Liver (tissue), 3 donors: ENCODE measurements around the gene RTN4RL1.

Experiments
- GABPA ChIP-seq, 2 donors: IDR thresholded peaks in 1 of 2; conservative IDR thresholded peaks in 1 of 2; 2 replicates each; pipeline ENCODE4 v1.6.1; 2016; ENCODE audit warnings: antibody characterized with exemption in 2 of 2, mild to moderate bottlenecking in 1 of 2, moderate library complexity in 1 of 2
- JUND ChIP-seq, 2 donors: IDR thresholded peaks; 2 replicates each; pipeline ENCODE4 v1.6.1; 2016; ENCODE audit warnings: antibody characterized with exemption in 2 of 2
- RAD21 ChIP-seq, 2 donors: IDR thresholded peaks; 2 replicates each; pipeline ENCODE4 v1.6.1; 2016; ENCODE audit warnings: antibody characterized with exemption in 2 of 2, mild to moderate bottlenecking in 2 of 2
- RXRA ChIP-seq, 2 donors: IDR thresholded peaks; 2 replicates each; pipeline ENCODE4 v1.6.1; 2017 to 2018; ENCODE audit warnings: antibody characterized with exemption in 2 of 2, mild to moderate bottlenecking in 1 of 2
- SP1 ChIP-seq: IDR thresholded peaks from 2 replicates; pipeline ENCODE4 v1.6.1; 2018; ENCODE audit warnings: antibody characterized with exemption, mild to moderate bottlenecking
- TAF1 ChIP-seq: conservative IDR thresholded peaks from 2 replicates; pipeline ENCODE4 v1.6.1; 2016; ENCODE audit warnings: antibody characterized with exemption, mild to moderate bottlenecking
- YY1 ChIP-seq: IDR thresholded peaks from 2 replicates; pipeline ENCODE4 v1.6.1; 2016; ENCODE audit warnings: antibody characterized with exemption, mild to moderate bottlenecking
- TF ChIP-seq, protein P1 (sequence below): fragments of 150-350 bp; IDR thresholded peaks from 2 replicates; pipeline ENCODE4 v1.5.1; 2017; ENCODE audit warnings: improper control_type of control experiment, low read depth, low read length; ENCODE audit not compliant: missing input control
- TF ChIP-seq, protein P2 (sequence below): IDR thresholded peaks from 2 replicates; pipeline ENCODE4 v1.6.1; 2016; ENCODE audit warnings: antibody characterized with exemption, mild to moderate bottlenecking
- TF ChIP-seq, protein P3 (sequence below): IDR thresholded peaks from 2 replicates; pipeline ENCODE4 v1.6.1; 2016; ENCODE audit warnings: antibody characterized with exemption
- donor health status: healthy.
- donor health status: healthy.

DNA sequence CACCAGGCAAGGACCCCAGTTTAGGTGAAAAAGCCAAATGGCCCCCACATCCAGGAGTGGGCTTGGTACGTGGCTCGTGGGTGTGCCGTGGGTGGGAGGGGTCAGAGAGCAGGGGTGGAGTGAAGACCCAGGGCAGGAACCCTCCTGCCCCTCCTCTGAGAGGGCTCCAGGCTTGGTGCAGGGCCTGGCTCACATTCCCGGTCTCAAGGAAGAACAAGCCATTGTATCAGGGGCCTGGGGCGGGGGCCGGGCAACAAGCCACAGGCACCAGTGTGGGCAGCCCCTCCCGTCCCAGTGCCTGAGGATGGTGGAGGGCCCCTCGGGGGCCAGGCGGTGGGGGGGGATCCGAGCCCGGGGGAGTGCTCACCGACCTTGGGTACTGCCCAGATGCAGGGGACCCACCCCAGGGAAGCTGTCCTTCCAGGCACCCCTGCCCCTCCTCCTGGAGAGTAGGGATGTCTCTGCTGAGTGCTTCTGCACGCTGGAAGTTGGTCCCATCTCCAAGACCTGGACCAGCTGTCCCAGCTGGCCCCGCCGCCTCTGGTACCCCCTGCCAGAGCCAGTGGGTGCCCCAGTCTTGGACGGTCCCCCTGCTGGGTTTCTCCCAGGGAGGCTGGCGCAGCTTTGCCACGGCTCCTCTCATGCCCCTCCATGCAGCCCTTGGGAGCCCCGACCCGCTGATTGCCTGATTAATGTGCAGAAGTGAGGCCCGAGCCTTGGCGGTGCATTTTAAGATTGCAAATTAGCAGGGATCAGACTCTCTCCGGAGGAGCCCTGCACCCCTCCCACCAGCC, 83.7 kb downstream of the RTN4RL1 start:
- TF ChIP-seq, protein P1, sequence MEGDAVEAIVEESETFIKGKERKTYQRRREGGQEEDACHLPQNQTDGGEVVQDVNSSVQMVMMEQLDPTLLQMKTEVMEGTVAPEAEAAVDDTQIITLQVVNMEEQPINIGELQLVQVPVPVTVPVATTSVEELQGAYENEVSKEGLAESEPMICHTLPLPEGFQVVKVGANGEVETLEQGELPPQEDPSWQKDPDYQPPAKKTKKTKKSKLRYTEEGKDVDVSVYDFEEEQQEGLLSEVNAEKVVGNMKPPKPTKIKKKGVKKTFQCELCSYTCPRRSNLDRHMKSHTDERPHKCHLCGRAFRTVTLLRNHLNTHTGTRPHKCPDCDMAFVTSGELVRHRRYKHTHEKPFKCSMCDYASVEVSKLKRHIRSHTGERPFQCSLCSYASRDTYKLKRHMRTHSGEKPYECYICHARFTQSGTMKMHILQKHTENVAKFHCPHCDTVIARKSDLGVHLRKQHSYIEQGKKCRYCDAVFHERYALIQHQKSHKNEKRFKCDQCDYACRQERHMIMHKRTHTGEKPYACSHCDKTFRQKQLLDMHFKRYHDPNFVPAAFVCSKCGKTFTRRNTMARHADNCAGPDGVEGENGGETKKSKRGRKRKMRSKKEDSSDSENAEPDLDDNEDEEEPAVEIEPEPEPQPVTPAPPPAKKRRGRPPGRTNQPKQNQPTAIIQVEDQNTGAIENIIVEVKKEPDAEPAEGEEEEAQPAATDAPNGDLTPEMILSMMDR, result no peak
- TF ChIP-seq, protein P2, sequence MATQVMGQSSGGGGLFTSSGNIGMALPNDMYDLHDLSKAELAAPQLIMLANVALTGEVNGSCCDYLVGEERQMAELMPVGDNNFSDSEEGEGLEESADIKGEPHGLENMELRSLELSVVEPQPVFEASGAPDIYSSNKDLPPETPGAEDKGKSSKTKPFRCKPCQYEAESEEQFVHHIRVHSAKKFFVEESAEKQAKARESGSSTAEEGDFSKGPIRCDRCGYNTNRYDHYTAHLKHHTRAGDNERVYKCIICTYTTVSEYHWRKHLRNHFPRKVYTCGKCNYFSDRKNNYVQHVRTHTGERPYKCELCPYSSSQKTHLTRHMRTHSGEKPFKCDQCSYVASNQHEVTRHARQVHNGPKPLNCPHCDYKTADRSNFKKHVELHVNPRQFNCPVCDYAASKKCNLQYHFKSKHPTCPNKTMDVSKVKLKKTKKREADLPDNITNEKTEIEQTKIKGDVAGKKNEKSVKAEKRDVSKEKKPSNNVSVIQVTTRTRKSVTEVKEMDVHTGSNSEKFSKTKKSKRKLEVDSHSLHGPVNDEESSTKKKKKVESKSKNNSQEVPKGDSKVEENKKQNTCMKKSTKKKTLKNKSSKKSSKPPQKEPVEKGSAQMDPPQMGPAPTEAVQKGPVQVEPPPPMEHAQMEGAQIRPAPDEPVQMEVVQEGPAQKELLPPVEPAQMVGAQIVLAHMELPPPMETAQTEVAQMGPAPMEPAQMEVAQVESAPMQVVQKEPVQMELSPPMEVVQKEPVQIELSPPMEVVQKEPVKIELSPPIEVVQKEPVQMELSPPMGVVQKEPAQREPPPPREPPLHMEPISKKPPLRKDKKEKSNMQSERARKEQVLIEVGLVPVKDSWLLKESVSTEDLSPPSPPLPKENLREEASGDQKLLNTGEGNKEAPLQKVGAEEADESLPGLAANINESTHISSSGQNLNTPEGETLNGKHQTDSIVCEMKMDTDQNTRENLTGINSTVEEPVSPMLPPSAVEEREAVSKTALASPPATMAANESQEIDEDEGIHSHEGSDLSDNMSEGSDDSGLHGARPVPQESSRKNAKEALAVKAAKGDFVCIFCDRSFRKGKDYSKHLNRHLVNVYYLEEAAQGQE, result no peak
- TF ChIP-seq RAD21 (IDR thresholded peaks at IDR 0.05) (no peak), YY1 (no peak), SP1 (no peak), TAF1 (no peak), GABPA (IDR thresholded peaks at IDR 0.05 in 1 of 2, conservative IDR thresholded peaks at IDR 0.05 in 1 of 2) (no peak), RXRA (IDR thresholded peaks at IDR 0.05) (no peak), JUND (IDR thresholded peaks at IDR 0.05) (no peak)
- TF ChIP-seq, protein P3, sequence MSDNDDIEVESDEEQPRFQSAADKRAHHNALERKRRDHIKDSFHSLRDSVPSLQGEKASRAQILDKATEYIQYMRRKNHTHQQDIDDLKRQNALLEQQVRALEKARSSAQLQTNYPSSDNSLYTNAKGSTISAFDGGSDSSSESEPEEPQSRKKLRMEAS, result no peak
